CD4-positive, alpha-beta T cell (primary cell): ENCODE results near the gene IL18RAP. TPM values are rescaled to one million over a fixed set of nuclear protein-coding genes. Genes with fewer than 3 reads are reported as not detected.

ENCODE experiments used
- ATAC-seq: fragments of 200-7000 bp; cut with Tn5 transposase; one replicate; pipeline ENCODE4 v1.10.0; 2022; ENCODE audit warnings: mild to moderate bottlenecking; ENCODE audit not compliant: poor library complexity
- CTCF ChIA-PET: fragments of 350-600 bp; sonication (Branson Sonifier 250); formaldehyde crosslinking; loops from one replicate; lab custom pipeline; 2021; ENCODE audit warnings: antibody characterized with exemption, inconsistent platforms; lab: Charles Lee
- POLR2A ChIA-PET: fragments of 350-600 bp; sonication (Branson Sonifier 250); formaldehyde crosslinking; loops from one replicate; lab custom pipeline; 2021; ENCODE audit warnings: antibody characterized with exemption, inconsistent platforms; lab: Charles Lee
- DNase-seq, 14 experiments: peaks; one replicate each; pipeline ENCODE4 v3.0.0-alpha.2; 2013 to 2020; ENCODE audit warnings: mixed read lengths in 2 of 14
- H3K27ac ChIP-seq, 2 donors: one replicate each; pipeline versions ENCODE4 v1.5.1 to v1.7.0; 2013; ENCODE audit warnings: low read length in 2 of 2, low read depth in 1 of 2, mild to moderate bottlenecking in 1 of 2
- H3K27me3 ChIP-seq, 2 experiments: 1 replicate in 1 of 2; 2 replicates in 1 of 2; pipeline versions ENCODE4 v1.6.1 to v1.7.0; 2013; ENCODE audit warnings: low read length in 2 of 2, control low read depth in 1 of 2, mild to moderate bottlenecking in 1 of 2, moderate library complexity in 1 of 2; ENCODE audit not compliant: insufficient read depth in 2 of 2, control insufficient read depth in 1 of 2
- H3K36me3 ChIP-seq: one replicate; pipeline ENCODE4 v1.6.1; 2013; ENCODE audit warnings: low read length, control low read depth; ENCODE audit not compliant: insufficient read depth
- H3K4me1 ChIP-seq: one replicate; pipeline ENCODE4 v1.6.1; 2013; ENCODE audit warnings: low read length, control low read depth; ENCODE audit not compliant: insufficient read depth
- H3K4me3 ChIP-seq: one replicate; pipeline ENCODE4 v1.5.1; 2013; ENCODE audit warnings: mild to moderate bottlenecking, low read length, moderate library complexity
- H3K9me3 ChIP-seq, 2 experiments: 1 replicate in 1 of 2; 2 replicates in 1 of 2; pipeline versions ENCODE4 v1.6.1 to v1.7.0; 2013; ENCODE audit warnings: low read length in 2 of 2, mild to moderate bottlenecking in 2 of 2, control low read depth in 1 of 2, moderate library complexity in 1 of 2; ENCODE audit not compliant: control insufficient read depth in 1 of 2, insufficient read depth in 1 of 2
- H3K27ac Mint-ChIP-seq: one replicate; pipeline ENCODE4 v1.8.0; 2020; ENCODE audit warnings: mixed read lengths
- H3K27me3 Mint-ChIP-seq: one replicate; pipeline ENCODE4 v1.8.0; 2021; ENCODE audit warnings: mixed read lengths
- H3K36me3 Mint-ChIP-seq: one replicate; pipeline ENCODE4 v1.8.0; 2021; ENCODE audit warnings: low read depth, mixed read lengths
- H3K4me1 Mint-ChIP-seq: one replicate; pipeline ENCODE4 v1.8.0; 2021; ENCODE audit warnings: low read depth, mixed read lengths
- H3K4me3 Mint-ChIP-seq: one replicate; pipeline ENCODE4 v1.8.0; 2020; ENCODE audit warnings: mild to moderate bottlenecking, mixed read lengths
- H3K9me3 Mint-ChIP-seq: one replicate; pipeline ENCODE4 v1.8.0; 2020; ENCODE audit warnings: mixed read lengths
- CTCF ChIP-seq: fragments of 200-600 bp; IDR thresholded peaks from one replicate; pipeline ENCODE4 v1.8.0; 2022; ENCODE audit warnings: antibody characterized with exemption, mild to moderate bottlenecking
- intact Hi-C, 2 experiments: fragments of 100-400 bp; cut with DNase I in 1 of 2; cut with micrococcal nuclease in 1 of 2; formaldehyde crosslinking; loops; one replicate each; pipeline versions ENCODE4 v1.15.1 to v1.9.0; 2023 to 2025; cut with DNase I, micrococcal nuclease
- total RNA-seq, 174 experiments: library from RNA in 2 of 174; stranded (reverse) in 2 of 174; gene quantifications; one replicate each; pipeline ENCODE4 v1.2.3 and lab custom pipeline; 2021 to 2026

The IL18RAP gene
- total RNA-seq, 2 experiments from 2014 or later: 2.3 to 2.6 TPM

- intact Hi-C loops: loop anchor here in 1 of 2 experiments (1.0 to 2.0 kb wide), 2 partner anchors 51 to 60 kb away; no protein-coding TSS in a partner anchor
- POLR2A ChIA-PET: interaction anchor here (0.8 to 1.8 kb wide), 4 partner anchors 9 to 167 kb away, joined by 3 to 4 read pairs (median 3); no protein-coding TSS in a partner anchor
- CTCF ChIA-PET: interaction anchor here (1.5 kb wide), 1 partner anchor 15 kb away, joined by 3 read pairs; no protein-coding TSS in a partner anchor
- H3K27ac Mint-ChIP-seq: peak overlapping the region; percentile 73
- no peaks in the 10 kb centered on the region for H3K9me3 ChIP-seq
- H3K4me3 Mint-ChIP-seq: peak overlapping the region; percentile 80
- no peaks in the 10 kb centered on the region for H3K27me3 ChIP-seq
- peak overlapping the region; percentile 44 for H3K4me3 ChIP-seq
- no peak for TF ChIP-seq CTCF
- no peaks in the 10 kb centered on the region for H3K9me3 Mint-ChIP-seq
- H3K27ac ChIP-seq: peak overlapping the region in 1 of 2 donors; percentile 69
- peaks cover 45% of the 10 kb centered on the region for H3K4me1 ChIP-seq
- peak; percentile 67 for ATAC-seq
- peaks cover 72% of the 10 kb centered on the region for H3K4me1 Mint-ChIP-seq
- peak in 3 of 14 experiments; percentile 64 to 80 (median 72) for DNase-seq
- no peaks in the 10 kb centered on the region for H3K36me3 Mint-ChIP-seq
- H3K36me3 ChIP-seq: no peaks in the 10 kb centered on the region
- H3K27me3 Mint-ChIP-seq: no peaks in the 10 kb centered on the region
Measured at GRCh38 chr2:102418421-102418961, 4.5 kb upstream of the IL18RAP start.

- peaks cover 77% of the 10 kb centered on the region for H3K4me1 Mint-ChIP-seq
- no peaks in the 10 kb centered on the region for H3K36me3 Mint-ChIP-seq
- DNase-seq: no peak
- Histone ChIP-seq H3K4me3 (peak overlapping the region; percentile 44), H3K36me3 (no peaks in the 10 kb centered on the region), H3K27ac (no peak overlapping the region), H3K9me3 (no peaks in the 10 kb centered on the region), H3K27me3 (no peaks in the 10 kb centered on the region), H3K4me1 (peaks cover 46% of the 10 kb centered on the region)
- no peak for ATAC-seq
- TF ChIP-seq CTCF: no peak
- intact Hi-C loops: loop anchor here in 1 of 2 experiments (5.0 kb wide), 1 partner anchor 53 kb away; no protein-coding TSS in a partner anchor
- no peak overlapping the region for H3K4me3 Mint-ChIP-seq
- no peaks in the 10 kb centered on the region for H3K9me3 Mint-ChIP-seq
- CTCF ChIA-PET: no interaction called here
- H3K27me3 Mint-ChIP-seq: no peaks in the 10 kb centered on the region
- H3K27ac Mint-ChIP-seq: no peak overlapping the region
- POLR2A ChIA-PET: interaction anchor here (0.6 kb wide), 1 partner anchor 83 kb away, joined by 3 read pairs; no protein-coding TSS in a partner anchor
Measured at GRCh38 chr2:102420290-102420689, 2.7 kb upstream of the IL18RAP start.

GRCh38 chr2:102421890-102422759 lies 835 bp upstream of the IL18RAP start:
- ChIA-PET CTCF (interaction anchor here (0.8 kb wide), 1 partner anchor 22 kb away, joined by 3 read pairs; no protein-coding TSS in a partner anchor), POLR2A (interaction anchor here (0.7 kb wide), 1 partner anchor 10 kb away, joined by 3 read pairs; no protein-coding TSS in a partner anchor)
- Mint-ChIP-seq H3K27ac (no peak overlapping the region), H3K4me1 (peaks cover 71% of the 10 kb centered on the region), H3K27me3 (no peaks in the 10 kb centered on the region), H3K4me3 (no peak overlapping the region), H3K9me3 (no peaks in the 10 kb centered on the region), H3K36me3 (no peaks in the 10 kb centered on the region)
- H3K36me3 ChIP-seq: no peaks in the 10 kb centered on the region
- intact Hi-C loops: loop anchor here in 1 of 2 experiments (5.0 kb wide), 1 partner anchor 55 kb away; no protein-coding TSS in a partner anchor
- no peak for TF ChIP-seq CTCF
- H3K4me1 ChIP-seq: peaks cover 38% of the 10 kb centered on the region
- DNase-seq (no peak), ATAC-seq (no peak)
- peak overlapping the region; percentile 44 for H3K4me3 ChIP-seq
- H3K27me3 ChIP-seq: no peaks in the 10 kb centered on the region
- no peaks in the 10 kb centered on the region for H3K9me3 ChIP-seq
- peak overlapping the region in 1 of 2 donors; percentile 7 for H3K27ac ChIP-seq
